GM21515 (cell line): ENCODE data around the gene GTF2E1.

Experiments
- ATAC-seq: cut with Tn5 transposase; IDR thresholded peaks from one replicate; pipeline ENCODE4 v1.9.1; 2021; ENCODE audit not compliant: unreplicated experiment

GTF2E1 gene

GRCh38 chr3:120797857-120798256 lies 55.3 kb downstream of the GTF2E1 start:
- ATAC-seq: no peak

- ATAC-seq: no peak
Measured at GRCh38 chr3:120798346-120798745, 55.8 kb downstream of the GTF2E1 start.

GRCh38 chr3:120800625-120801024 lies 58.1 kb downstream of the GTF2E1 start:
- no peak for ATAC-seq

GRCh38 chr3:120801484-120801883 lies 58.9 kb downstream of the GTF2E1 start:
- peak; percentile 60 for ATAC-seq

- ATAC-seq: no peak
Measured at GRCh38 chr3:120802916-120803315, 60.4 kb downstream of the GTF2E1 start.

- no peak for ATAC-seq
Measured at GRCh38 chr3:120816728-120817127, 74.2 kb downstream of the GTF2E1 start.

GRCh38 chr3:120820748-120821147 lies 78.2 kb downstream of the GTF2E1 start:
- ATAC-seq: no peak

GRCh38 chr3:120821426-120821825 lies 78.9 kb downstream of the GTF2E1 start:
- no peak for ATAC-seq

- ATAC-seq: no peak
Measured at GRCh38 chr3:120823156-120823555, 80.6 kb downstream of the GTF2E1 start.

- no peak for ATAC-seq
Measured at GRCh38 chr3:120824613-120825012, 82.1 kb downstream of the GTF2E1 start.

- ATAC-seq: no peak
Measured at GRCh38 chr3:120828796-120829195, 86.3 kb downstream of the GTF2E1 start.

GRCh38 chr3:120831066-120831465 lies 88.5 kb downstream of the GTF2E1 start:
- ATAC-seq: no peak
